K562 (cell line): ENCODE results near the gene SLX9. TPM values are rescaled to one million over a fixed set of nuclear protein-coding genes. Genes with fewer than 3 reads are reported as not detected.

ENCODE experiments used
- BRD4 ChIP-seq: fragments of 200-600 bp; sonication (generic); IDR thresholded peaks from 2 replicates; pipeline ENCODE4 v1.6.1; 2017; ENCODE audit warnings: inconsistent platforms
- CBX8 ChIP-seq: fragments of 200-600 bp; sonication (generic); IDR thresholded peaks from 2 replicates; pipeline ENCODE4 v1.6.1; 2012; ENCODE audit warnings: borderline replicate concordance, mixed run types, low read depth, mild to moderate bottlenecking, moderate library complexity, mixed read lengths, low read length, control low read depth, inconsistent platforms; ENCODE audit not compliant: poor library complexity, severe bottlenecking; ENCODE audit errors: extremely low read depth
- DLX4 ChIP-seq: fragments of 250-450 bp; sonication (Bioruptor Pico); IDR thresholded peaks from 2 replicates; pipeline ENCODE4 v1.6.1; 2021; ENCODE audit warnings: mild to moderate bottlenecking
- HDAC1 ChIP-seq, 2 experiments: fragments of 450-650 bp; IDR thresholded peaks; 2 replicates each; pipeline ENCODE4 v1.6.1; 2016 to 2017; ENCODE audit warnings: inconsistent platforms in 1 of 2, mild to moderate bottlenecking in 1 of 2, moderate library complexity in 1 of 2
- HNRNPH1 ChIP-seq: fragments of 200-400 bp; formaldehyde crosslinking; optimal IDR thresholded peaks from 2 replicates; pipeline ENCODE3; 2017; ENCODE audit warnings: low read depth, mild to moderate bottlenecking, low read length, moderate library complexity
- HNRNPUL1 ChIP-seq: fragments of 200-400 bp; formaldehyde crosslinking; IDR thresholded peaks from 2 replicates; pipeline ENCODE4 v1.6.1; 2017; ENCODE audit warnings: low read length
- MTF1 ChIP-seq: fragments of 250-450 bp; sonication (Bioruptor Pico); IDR thresholded peaks from 2 replicates; pipeline ENCODE4 v1.9.0; 2021; ENCODE audit warnings: moderate library complexity, mild to moderate bottlenecking, inconsistent platforms, borderline replicate concordance
- NKRF ChIP-seq: fragments of 450-650 bp; IDR thresholded peaks from 2 replicates; pipeline ENCODE4 v1.6.1; 2016; ENCODE audit warnings: borderline replicate concordance
- PCBP1 ChIP-seq: fragments of 200-400 bp; formaldehyde crosslinking; IDR thresholded peaks from 2 replicates; pipeline ENCODE4 v1.6.1; 2018; ENCODE audit warnings: mild to moderate bottlenecking, low read depth, low read length; ENCODE audit not compliant: poor library complexity, severe bottlenecking
- SREBF1 ChIP-seq: fragments of 150-350 bp; IDR thresholded peaks from 2 replicates; pipeline ENCODE4 v1.6.1; 2014; ENCODE audit warnings: antibody characterized with exemption, low read depth, low read length, borderline replicate concordance
- YBX1 ChIP-seq: fragments of 450-650 bp; IDR thresholded peaks from 2 replicates; pipeline ENCODE4 v1.7.1; 2016; ENCODE audit warnings: mild to moderate bottlenecking
- ZBTB2 ChIP-seq: fragments of 450-650 bp; IDR thresholded peaks from 2 replicates; pipeline ENCODE4 v1.6.1; 2016; ENCODE audit warnings: antibody characterized with exemption
- ZBTB33 ChIP-seq: sonication (generic); formaldehyde crosslinking; IDR thresholded peaks from 2 replicates; pipeline ENCODE4 v1.8.1; 2023; ENCODE audit warnings: mild to moderate bottlenecking, missing genetic modification reagents
- ZFP1 ChIP-seq: fragments of 450-650 bp; formaldehyde crosslinking; IDR thresholded peaks from 2 replicates; pipeline ENCODE4 v1.4.0; 2020; ENCODE audit warnings: mild to moderate bottlenecking, mixed read lengths
- ZNF696 ChIP-seq: fragments of 250-450 bp; sonication (Bioruptor Pico); conservative IDR thresholded peaks from 2 replicates; pipeline ENCODE4 v1.4.0; 2020; ENCODE audit warnings: mild to moderate bottlenecking, moderate library complexity
- polyA plus RNA-seq, 8 experiments: library from polyadenylated mRNA; depleted of rRNA in 4 of 8; stranded (reverse) in 5 of 8; unstranded in 3 of 8; fragments of >200 nt; fragmentation: Nextera tagmentation in 2 of 8; fragmentation: Illumina TruSeq in 1 of 8; extraction: Ambion mirVana in 2 of 8; extraction: Trizol in 1 of 8; gene quantifications; 2 replicates each; pipeline versions ENCODE4 v1.2.1 to v1.2.3, GENCODE V29; 2011 to 2014; ENCODE audit warnings: inconsistent platforms in 1 of 8, missing spikeins in 1 of 8
- total RNA-seq, 7 experiments: library from RNA; depleted of rRNA in 6 of 7; stranded (reverse); fragments of >200 nt in 6 of 7; fragmentation: Illumina TruSeq in 2 of 7; extraction: Trizol in 2 of 7; gene quantifications; 2 replicates each; pipeline versions ENCODE4 v1.2.1 to v1.2.3, GENCODE V29; 2011 to 2021; ENCODE audit warnings: low replicate concordance in 1 of 7

SLX9 gene
- total and polyA plus RNA-seq, 9 of the 15 experiments (the other 6 are each of a cell fraction or from before 2014, with no cell fraction given), result 1.2 to 75.5 (median 16.5) TPM

- TF ChIP-seq DLX4 (CRISPR knock-in tag) (no peak), PCBP1 (no peak), SREBF1 (no peak), HNRNPH1 (no peak), YBX1 (no peak), ZBTB33 (CRISPR knock-in tag) (no peak), NKRF (no peak), ZNF696 (CRISPR knock-in tag) (no peak), ZFP1 (CRISPR knock-in tag) (no peak), CBX8 (no peak), HNRNPUL1 (no peak), BRD4 (no peak), ZBTB2 (no peak), MTF1 (no peak), HDAC1 (IDR thresholded peaks at IDR 0.05) (no peak)
- TF ChIP-seq, all 486 proteins: peak for 0
These were observed 64.2 kb downstream of the SLX9 start (continued) for GRCh38 chr21:45004059-45004422.
